GM21515 (cell line): ENCODE measurements around the gene CPM.
"Not testable (repeated sequence)": the region's sequence is repeated elsewhere in the genome, so short reads cannot be mapped to it uniquely, and the experiment has no call there.

ENCODE experiments used
- ATAC-seq: cut with Tn5 transposase; IDR thresholded peaks from one replicate; pipeline ENCODE4 v1.9.1; 2021; ENCODE audit not compliant: unreplicated experiment

CPM gene

DNA sequence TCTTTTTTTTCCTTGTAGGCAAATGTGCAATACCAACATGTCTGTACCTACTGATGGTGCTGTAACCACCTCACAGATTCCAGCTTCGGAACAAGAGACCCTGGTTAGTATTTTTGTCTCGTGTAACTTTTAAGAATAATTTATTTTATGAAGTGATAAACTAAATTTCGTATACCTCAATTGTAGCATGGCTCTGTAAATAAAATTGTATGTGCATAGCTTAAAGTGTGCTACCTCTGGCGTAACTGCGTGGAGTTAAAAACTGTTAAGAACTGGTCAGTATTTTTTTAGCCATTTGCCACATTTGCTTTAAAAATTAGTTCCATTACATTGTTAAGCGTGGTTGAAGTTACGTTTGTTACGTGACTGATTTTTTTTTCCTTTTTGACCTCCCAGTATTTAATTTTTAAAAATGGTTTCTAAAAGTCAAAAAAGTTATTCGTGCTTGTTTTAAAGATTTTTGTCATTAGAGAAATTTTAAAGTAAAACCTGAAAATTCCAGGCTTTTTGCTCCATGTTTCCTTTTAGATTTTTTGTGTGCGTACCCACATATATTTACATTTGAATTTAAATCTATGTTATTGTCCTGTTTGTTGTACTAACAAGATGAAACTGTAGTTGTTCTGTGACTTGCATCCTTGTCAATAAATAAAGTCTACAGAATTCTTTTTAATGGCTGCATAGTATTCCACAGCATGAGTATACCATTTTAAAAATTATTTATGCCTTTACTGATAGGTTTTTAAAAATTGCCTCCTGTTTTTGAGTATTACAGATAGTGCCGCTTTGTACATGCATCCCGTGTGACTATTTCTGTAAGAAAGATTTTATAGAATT lies 123.6 kb downstream of the CPM start:
- no peak for ATAC-seq

DNA sequence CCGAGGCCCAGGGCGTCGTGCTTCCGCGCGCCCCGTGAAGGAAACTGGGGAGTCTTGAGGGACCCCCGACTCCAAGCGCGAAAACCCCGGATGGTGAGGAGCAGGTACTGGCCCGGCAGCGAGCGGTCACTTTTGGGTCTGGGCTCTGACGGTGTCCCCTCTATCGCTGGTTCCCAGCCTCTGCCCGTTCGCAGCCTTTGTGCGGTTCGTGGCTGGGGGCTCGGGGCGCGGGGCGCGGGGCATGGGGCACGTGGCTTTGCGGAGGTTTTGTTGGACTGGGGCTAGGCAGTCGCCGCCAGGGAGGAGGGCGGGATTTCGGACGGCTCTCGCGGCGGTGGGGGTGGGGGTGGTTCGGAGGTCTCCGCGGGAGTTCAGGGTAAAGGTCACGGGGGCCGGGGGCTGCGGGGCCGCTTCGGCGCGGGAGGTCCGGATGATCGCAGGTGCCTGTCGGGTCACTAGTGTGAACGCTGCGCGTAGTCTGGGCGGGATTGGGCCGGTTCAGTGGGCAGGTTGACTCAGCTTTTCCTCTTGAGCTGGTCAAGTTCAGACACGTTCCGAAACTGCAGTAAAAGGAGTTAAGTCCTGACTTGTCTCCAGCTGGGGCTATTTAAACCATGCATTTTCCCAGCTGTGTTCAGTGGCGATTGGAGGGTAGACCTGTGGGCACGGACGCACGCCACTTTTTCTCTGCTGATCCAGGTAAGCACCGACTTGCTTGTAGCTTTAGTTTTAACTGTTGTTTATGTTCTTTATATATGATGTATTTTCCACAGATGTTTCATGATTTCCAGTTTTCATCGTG lies 124.4 kb downstream of the CPM start:
- ATAC-seq, result peak; percentile 48

DNA sequence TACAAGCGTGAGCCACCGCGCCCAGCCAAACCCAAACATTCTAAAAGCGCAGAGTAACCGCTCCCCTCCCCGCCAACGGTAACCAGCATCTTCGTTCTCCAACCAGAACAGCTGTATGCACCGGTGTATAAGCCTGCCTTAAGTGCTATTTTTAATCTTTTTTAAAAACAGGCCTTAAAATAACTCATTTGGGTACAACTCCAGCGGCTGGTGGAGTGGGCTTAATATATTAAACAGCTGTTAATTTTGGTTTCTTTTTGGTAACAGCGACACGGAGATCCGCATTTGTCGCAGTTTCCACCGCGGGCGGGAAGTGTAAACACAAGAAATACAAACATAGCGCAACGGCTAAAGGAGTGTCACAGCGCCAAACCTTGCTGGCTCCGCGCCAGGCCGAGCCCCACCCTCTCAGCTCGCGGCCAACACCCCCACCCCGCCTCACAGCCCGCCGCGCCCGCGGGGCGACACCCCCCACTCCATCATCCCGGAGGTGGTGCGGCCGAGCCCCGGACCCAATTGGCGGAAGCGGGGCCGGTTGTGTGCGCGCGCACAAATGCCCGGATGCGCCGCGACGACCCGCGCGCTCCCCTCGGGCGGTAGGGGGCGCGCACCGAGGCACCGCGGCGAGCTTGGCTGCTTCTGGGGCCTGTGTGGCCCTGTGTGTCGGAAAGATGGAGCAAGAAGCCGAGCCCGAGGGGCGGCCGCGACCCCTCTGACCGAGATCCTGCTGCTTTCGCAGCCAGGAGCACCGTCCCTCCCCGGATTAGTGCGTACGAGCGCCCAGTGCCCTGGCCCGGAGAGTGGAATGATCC lies 125.2 kb downstream of the CPM start, which contains the start of gene MDM2:
TSS of gene MDM2 (plus strand) at position 602 of the 812 bp plus-strand sequence. CDS start 301 bp downstream, outside the sequence.
- peak; percentile 65 for ATAC-seq

DNA sequence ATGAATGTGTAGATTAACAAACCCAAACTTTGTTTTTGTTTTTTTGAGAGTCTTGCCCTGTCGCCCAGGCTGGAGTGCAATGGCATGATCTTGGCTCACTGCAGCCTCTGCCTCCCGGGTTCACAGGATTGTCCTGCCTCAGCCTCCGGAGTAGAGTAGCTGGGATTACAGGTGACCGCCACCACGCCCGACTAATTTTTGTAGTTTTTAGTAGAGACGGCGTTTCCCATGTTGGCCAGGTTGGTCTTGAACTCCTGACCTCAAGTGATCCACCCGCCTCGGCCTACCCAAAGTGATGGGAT lies 125.7 kb downstream of the CPM start:
- not testable (repeated sequence) for ATAC-seq

DNA sequence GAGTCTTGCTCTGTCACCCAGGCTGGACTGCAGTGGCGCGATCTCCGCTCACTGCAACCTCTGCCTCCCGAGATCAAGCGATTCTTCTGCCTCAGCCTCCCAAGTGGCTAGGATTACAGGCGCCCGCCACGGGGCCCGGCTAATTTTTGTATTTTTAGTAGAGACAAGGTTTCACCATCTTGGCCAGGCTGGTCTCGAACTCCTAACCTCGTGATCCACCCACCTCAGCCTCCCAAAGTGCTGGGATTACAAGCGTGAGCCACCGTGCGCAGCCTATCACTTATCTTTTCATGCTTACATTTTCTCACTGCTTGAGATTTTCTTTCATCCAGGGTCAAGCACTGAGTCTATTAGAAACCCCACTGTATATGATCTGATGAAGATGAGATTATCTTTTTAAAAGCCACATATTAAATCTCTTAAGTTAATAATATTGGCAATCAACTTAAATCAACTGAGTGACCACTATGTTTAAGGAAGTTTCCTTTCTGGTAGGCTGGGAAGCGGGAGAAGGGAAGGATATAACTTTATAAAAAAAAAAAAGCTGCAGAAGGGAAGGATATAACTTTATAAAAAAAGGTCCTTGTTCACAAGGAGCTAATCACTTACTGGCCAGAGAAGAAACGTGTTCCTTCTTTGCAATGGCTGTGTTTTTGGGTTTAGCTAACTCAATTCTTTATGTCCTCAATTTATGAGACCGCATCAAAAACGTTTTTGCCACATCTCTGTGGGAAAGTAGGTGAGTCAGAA lies 126.3 kb downstream of the CPM start:
- ATAC-seq, result no peak

GRCh38 chr12:68805592-68806120 lies 127.3 kb downstream of the CPM start:
- no peak for ATAC-seq

DNA sequence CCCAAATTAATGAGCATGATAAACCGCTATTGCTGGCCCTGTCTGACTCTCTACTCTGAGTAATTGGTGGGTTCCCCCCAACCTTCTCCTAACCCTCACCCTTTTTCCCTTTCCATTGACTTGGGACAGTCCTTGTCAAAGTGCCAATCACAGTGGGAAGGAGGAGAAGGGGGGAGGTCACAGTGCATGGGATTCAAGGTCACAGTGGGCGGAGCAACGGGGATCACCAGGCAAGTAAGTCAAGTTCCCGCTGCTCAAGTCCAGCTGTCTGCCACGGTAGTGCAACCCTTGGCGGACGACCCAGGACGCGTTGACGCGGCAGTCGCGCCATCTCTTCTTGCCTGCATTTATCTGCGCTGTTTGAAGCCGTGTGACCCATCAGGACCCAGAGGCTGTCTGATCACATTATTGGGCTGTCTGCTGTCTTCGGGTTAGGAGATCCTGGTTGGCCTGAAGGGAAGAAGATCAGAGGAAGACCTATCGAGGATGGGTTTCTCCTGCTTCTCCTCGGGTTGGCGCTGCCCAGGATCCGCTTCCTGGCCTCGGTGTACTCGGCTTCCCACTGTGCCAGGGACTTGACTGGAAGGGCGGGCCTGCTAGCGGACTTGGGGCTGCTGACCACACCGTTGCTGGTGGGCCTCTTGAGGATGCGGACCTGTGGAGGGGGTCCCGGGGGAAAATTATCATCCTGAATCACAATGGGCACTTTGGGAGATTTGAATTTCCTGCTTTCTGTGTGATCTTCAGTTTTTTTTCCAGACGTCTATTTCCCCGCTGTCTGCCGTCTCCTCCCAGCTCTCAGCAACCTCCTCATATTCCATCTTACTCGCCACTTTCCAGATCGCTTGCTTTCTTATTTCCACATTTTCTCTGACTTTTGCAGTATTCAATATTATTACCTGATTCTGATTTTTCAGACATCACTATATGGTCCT lies 128.0 kb downstream of the CPM start:
- no peak for ATAC-seq

- no peak for ATAC-seq
Measured at GRCh38 chr12:68803948-68804656, 128.9 kb downstream of the CPM start.

DNA sequence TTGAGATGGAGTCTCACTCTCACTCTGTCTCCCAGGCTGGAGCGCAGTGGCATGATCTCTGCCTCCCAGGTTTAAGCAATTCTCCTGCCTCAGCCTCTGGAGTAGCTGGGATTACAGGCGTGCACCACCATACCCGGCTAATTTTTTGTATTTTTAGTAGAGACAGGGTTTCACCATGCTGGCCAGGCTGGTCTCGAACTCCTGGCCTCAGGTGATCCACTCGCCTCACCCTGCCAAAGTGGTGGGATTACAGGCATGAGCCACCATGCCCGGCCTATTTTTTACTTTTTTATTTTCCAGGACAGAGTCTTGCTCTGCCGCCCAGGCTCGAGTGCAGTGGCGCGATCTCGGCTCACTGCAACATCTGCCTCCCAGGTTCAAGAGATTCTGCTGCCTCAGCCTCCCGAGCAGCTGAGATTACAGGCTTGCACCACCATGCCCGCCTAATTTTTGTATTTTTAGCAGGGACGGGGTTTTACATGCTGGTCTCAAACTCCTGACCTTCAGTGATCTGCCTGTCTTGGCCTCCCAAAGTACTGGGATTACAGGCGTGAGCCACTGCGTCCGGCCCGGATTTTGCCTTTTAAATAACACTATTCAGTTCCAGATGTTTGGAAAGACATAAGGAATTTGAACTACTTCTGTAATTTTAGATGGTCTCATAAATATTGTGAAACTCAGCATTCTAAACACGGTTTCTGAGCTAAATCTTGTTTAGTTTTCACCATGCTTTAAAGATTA lies 129.9 kb downstream of the CPM start:
- ATAC-seq, result not testable (repeated sequence)

GRCh38 chr12:68802372-68802745 lies 130.6 kb downstream of the CPM start:
- ATAC-seq, result not testable (repeated sequence)
